Measurements from ENCODE around the gene CACNA1I. TPM values are rescaled to one million over a fixed set of nuclear protein-coding genes. Genes with fewer than 3 reads are reported as not detected.

The CACNA1I gene
- total RNA-seq, 6 experiments from 2014 or later, result not detected

DNA sequence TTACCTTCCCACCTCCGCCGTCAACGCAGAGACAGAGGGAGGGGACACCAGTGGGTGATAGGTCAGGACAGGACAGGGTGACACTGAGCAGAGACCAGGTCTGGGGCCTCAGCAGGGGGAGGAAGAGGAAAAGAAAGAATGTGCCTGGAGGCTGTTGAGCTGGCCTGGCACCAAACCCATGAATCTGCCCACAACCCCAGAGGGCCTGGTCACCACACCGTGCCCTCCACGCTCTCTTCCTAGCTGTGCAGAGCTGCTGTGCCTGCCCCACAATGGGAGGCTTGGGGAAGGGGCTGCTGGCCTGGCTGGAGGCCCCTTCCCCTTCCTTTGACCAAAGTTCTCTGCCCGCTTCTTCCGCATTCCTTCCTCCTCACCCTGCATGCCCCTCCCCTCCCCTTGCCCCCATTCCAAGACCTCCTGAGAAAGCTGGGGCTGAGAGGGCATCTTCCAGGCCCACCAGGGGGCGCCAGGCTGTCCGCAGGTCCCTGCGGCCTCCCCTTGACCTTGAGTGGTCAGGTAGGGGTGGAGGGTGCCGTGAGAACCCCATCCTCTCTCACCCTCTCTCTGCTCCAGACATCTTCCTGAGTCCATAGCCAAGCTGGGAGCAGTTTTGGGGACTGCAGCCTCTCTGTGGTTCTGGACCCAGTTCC lies 11.0 kb upstream of the CACNA1I start:
- Mint-ChIP-seq H3K4me3 (no peak overlapping the region), H3K9me3 (no peaks in the 10 kb centered on the region), H3K27ac (no peak overlapping the region), H3K36me3 (ENCODE audit: low read depth) (no peaks in the 10 kb centered on the region), H3K4me1 (ENCODE audit: low read depth) (no peaks in the 10 kb centered on the region; the same call in 1 of the 2 replicates), H3K27me3 (ENCODE audit: insufficient read depth) (peaks cover 26% of the 10 kb centered on the region)
- peak; percentile 27 for DNase-seq
- TF ChIP-seq, protein P1, sequence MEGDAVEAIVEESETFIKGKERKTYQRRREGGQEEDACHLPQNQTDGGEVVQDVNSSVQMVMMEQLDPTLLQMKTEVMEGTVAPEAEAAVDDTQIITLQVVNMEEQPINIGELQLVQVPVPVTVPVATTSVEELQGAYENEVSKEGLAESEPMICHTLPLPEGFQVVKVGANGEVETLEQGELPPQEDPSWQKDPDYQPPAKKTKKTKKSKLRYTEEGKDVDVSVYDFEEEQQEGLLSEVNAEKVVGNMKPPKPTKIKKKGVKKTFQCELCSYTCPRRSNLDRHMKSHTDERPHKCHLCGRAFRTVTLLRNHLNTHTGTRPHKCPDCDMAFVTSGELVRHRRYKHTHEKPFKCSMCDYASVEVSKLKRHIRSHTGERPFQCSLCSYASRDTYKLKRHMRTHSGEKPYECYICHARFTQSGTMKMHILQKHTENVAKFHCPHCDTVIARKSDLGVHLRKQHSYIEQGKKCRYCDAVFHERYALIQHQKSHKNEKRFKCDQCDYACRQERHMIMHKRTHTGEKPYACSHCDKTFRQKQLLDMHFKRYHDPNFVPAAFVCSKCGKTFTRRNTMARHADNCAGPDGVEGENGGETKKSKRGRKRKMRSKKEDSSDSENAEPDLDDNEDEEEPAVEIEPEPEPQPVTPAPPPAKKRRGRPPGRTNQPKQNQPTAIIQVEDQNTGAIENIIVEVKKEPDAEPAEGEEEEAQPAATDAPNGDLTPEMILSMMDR (IDR thresholded peaks at IDR 0.05), result peak; percentile 72

GRCh38 chr22:39560127-39560526 lies 10.4 kb upstream of the CACNA1I start:
- TF ChIP-seq, protein P1 (IDR thresholded peaks at IDR 0.05), result no peak; the same call in 1 of the 2 replicates
- no peak overlapping the region for H3K4me3 Mint-ChIP-seq
- H3K36me3 Mint-ChIP-seq (ENCODE audit: low read depth), result no peaks in the 10 kb centered on the region
- H3K27ac Mint-ChIP-seq, result no peak overlapping the region
- no peak for DNase-seq
- H3K27me3 Mint-ChIP-seq (ENCODE audit: insufficient read depth), result peaks cover 26% of the 10 kb centered on the region
- H3K4me1 Mint-ChIP-seq (ENCODE audit: low read depth), result no peaks in the 10 kb centered on the region; the same call in 1 of the 2 replicates
- no peaks in the 10 kb centered on the region for H3K9me3 Mint-ChIP-seq

DNA sequence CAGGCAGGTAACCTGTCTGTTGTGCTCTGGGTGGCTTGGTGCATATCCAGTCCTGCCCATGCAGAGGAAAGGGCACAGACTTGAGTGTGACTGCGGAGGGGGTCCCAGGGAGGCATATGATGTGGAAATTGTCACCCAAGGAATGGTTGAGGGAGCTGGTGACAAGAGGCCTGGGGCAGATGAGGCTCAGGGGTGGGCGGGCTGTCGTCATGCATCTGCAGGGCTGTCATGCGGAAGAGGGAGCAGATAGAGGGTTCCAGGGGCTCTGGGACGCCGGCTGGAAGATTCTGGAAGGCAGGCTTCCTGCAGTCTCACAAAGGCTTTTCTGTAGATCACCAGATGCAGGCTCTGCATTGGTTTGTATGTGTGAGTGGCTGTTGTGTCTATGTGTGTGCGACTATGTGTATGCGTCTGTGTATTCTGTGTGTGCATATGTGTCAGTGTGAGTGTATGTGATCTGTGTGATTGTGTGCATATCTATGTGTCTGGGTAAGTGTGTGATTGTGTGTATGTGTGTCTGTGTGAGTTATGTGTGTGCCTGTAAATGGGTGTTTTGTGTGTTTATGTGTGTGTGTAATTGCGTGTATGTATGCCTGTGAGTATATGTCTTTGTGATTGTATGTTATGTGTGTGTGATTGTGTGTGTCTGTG lies 7.6 kb upstream of the CACNA1I start:
- Mint-ChIP-seq H3K36me3 (ENCODE audit: low read depth) (no peaks in the 10 kb centered on the region), H3K9me3 (peaks cover 8% of the 10 kb centered on the region), H3K27me3 (ENCODE audit: insufficient read depth) (peaks cover 22% of the 10 kb centered on the region), H3K27ac (no peak overlapping the region), H3K4me3 (no peak overlapping the region), H3K4me1 (ENCODE audit: low read depth) (no peaks in the 10 kb centered on the region; the same call in 1 of the 2 replicates)
- TF ChIP-seq, protein P1 (IDR thresholded peaks at IDR 0.05), result no peak
- DNase-seq, result no peak

DNA sequence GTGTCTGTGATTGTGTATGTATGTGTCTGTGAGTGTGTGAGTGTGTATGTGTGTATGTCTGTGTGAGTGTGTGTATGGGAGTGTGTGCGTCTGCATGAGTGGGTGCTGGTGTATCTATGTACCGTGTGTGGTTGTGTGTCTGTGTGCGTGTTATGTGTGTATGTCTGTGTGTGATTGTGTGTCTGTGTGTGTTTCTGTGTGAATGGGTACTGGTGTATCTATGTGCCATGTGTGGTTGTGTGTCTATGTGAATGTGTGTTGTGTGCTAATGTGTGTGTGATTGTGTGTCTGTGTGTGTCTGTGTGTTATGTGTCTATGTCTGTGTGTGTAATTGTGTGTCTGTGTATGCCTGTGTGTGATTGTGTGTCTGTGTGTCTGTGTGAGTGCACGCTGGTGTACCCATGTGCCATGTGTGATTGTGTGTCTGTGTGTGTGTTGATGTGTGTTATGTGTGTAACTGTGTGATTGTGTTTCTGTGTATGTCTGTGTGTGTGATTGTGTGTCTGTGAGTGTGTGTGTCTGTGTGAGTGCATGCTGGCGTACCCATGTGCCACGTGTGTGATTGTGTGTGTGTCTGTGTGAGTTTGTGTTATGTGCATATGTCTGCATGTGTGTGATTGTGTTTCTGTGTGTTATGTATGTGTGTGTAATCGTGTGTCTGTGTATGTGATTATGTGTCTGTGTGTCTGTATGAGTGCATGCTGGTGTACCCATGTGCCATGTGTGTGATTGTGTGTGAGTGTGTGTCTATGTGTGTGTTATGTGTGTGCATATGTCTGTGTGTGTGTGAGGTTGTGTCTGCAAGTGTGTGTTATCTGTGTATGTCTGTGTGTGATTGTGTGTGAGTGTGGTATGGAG lies 6.8 kb upstream of the CACNA1I start:
- no peaks in the 10 kb centered on the region; the same call in 1 of the 2 replicates for H3K4me1 Mint-ChIP-seq (ENCODE audit: low read depth)
- no peak overlapping the region for H3K27ac Mint-ChIP-seq
- H3K4me3 Mint-ChIP-seq, result no peak overlapping the region
- H3K9me3 Mint-ChIP-seq, result peaks cover 8% of the 10 kb centered on the region
- TF ChIP-seq, protein P1 (IDR thresholded peaks at IDR 0.05), result no peak
- DNase-seq, result no peak
- H3K36me3 Mint-ChIP-seq (ENCODE audit: low read depth), result no peaks in the 10 kb centered on the region
- H3K27me3 Mint-ChIP-seq (ENCODE audit: insufficient read depth), result peaks cover 22% of the 10 kb centered on the region

DNA sequence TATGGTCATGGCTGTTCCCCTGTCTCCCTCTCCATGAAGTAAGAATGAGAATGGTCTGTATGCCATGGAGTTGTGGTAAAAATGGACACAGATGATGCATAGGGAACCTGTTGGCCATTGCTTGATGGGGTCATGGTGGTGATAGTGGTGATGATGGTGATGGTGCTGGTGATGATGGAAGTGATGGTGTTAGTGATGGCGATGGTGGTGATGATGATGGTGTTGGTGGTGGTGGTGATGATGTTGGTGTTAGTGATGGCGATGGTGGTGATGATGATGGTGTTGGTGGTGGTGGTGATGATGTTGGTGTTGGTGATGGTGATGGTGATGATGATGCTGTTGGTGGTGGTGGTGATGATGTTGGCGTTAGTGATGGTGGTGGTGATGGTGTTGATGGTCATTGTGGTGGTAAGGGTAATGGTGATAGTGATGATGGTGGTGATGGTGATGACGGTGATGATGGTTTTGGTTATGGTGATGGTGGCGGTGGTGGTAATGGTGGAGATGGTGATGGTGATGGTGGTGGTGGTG lies 5.1 kb upstream of the CACNA1I start:
- no peak for DNase-seq
- no peak overlapping the region for H3K27ac Mint-ChIP-seq
- no peak overlapping the region for H3K4me3 Mint-ChIP-seq
- peaks cover 13% of the 10 kb centered on the region for H3K27me3 Mint-ChIP-seq (ENCODE audit: insufficient read depth)
- TF ChIP-seq, protein P1 (IDR thresholded peaks at IDR 0.05), result no peak
- no peaks in the 10 kb centered on the region for H3K36me3 Mint-ChIP-seq (ENCODE audit: low read depth)
- H3K9me3 Mint-ChIP-seq, result peaks cover 8% of the 10 kb centered on the region
- no peaks in the 10 kb centered on the region for H3K4me1 Mint-ChIP-seq (ENCODE audit: low read depth)
